ENCODE data around the gene DPEP2NB.
A peak's percentile ranks its signal among the peaks of the same experiment; 100 is the strongest.
"Not testable (repeated sequence)": the region's sequence is repeated elsewhere in the genome, so short reads cannot be mapped to it uniquely, and the experiment has no call there.

Gene DPEP2NB

GRCh38 chr16:68009872-68010271 lies 5.8 kb downstream of the DPEP2NB start:
- not testable (repeated sequence) for DNase-seq

GRCh38 chr16:68009157-68009735 lies 6.5 kb downstream of the DPEP2NB start:
- no peak for DNase-seq

- peak; percentile 81 to 96 for DNase-seq
Measured at GRCh38 chr16:68005786-68006286, 9.9 kb downstream of the DPEP2NB start.

- DNase-seq, result peak in 1 of 2 donors; percentile 22
Measured at GRCh38 chr16:68005211-68005610, 10.5 kb downstream of the DPEP2NB start.

- DNase-seq, result no peak
Measured at GRCh38 chr16:68003031-68003430, 12.7 kb downstream of the DPEP2NB start.

- DNase-seq, result no peak
Measured at GRCh38 chr16:68000450-68000849, 15.3 kb downstream of the DPEP2NB start.

GRCh38 chr16:67999985-68000384 lies 15.7 kb downstream of the DPEP2NB start:
- peak; percentile 62 to 77 for DNase-seq

- peak; percentile 78 to 90 for DNase-seq
Measured at GRCh38 chr16:67998779-67999688, 16.7 kb downstream of the DPEP2NB start, which contains the start of gene DPEP2. TSS of gene DPEP2 (minus strand) at chr16:67999484. CDS start at chr16:67993212, 6,272 bp downstream.

GRCh38 chr16:67998231-67998778 lies 17.4 kb downstream of the DPEP2NB start:
- DNase-seq, result not testable (repeated sequence)

GRCh38 chr16:67996666-67997065 lies 19.0 kb downstream of the DPEP2NB start:
- no peak for DNase-seq

GRCh38 chr16:67995423-67995822 lies 20.3 kb downstream of the DPEP2NB start:
- peak; percentile 74 to 78 for DNase-seq

GRCh38 chr16:67994040-67994408 lies 21.7 kb downstream of the DPEP2NB start:
- DNase-seq, result not testable (repeated sequence)

- DNase-seq, result peak; percentile 85 to 87
Measured at GRCh38 chr16:67993207-67994039, 22.3 kb downstream of the DPEP2NB start.

GRCh38 chr16:67992661-67993206 lies 23.0 kb downstream of the DPEP2NB start:
- no peak for DNase-seq

- no peak for DNase-seq
Measured at GRCh38 chr16:67990018-67990386, 25.7 kb downstream of the DPEP2NB start.

- DNase-seq, result no peak
Measured at GRCh38 chr16:67989322-67990017, 26.2 kb downstream of the DPEP2NB start.

GRCh38 chr16:67988675-67989074 lies 27.0 kb downstream of the DPEP2NB start:
- no peak for DNase-seq

GRCh38 chr16:67987460-67988160 lies 28.1 kb downstream of the DPEP2NB start:
- DNase-seq, result no peak

GRCh38 chr16:67986949-67987348 lies 28.8 kb downstream of the DPEP2NB start:
- no peak for DNase-seq

- DNase-seq, result no peak
Measured at GRCh38 chr16:67982011-67982696, 33.6 kb downstream of the DPEP2NB start.
